Activated naive CD4-positive, alpha-beta T cell (primary cell): ENCODE data around the gene GDPD5.

Experiments
- DNase-seq, 4 experiments: peaks; one replicate each; lab custom pipeline; 2025; lab: John Stamatoyannopoulos, UW

Gene GDPD5

GRCh38 chr11:75558939-75559843 lies 33.5 kb upstream of the GDPD5 start:
- DNase-seq, result no peak

GRCh38 chr11:75557666-75558494 lies 32.1 kb upstream of the GDPD5 start:
- no peak for DNase-seq

DNA sequence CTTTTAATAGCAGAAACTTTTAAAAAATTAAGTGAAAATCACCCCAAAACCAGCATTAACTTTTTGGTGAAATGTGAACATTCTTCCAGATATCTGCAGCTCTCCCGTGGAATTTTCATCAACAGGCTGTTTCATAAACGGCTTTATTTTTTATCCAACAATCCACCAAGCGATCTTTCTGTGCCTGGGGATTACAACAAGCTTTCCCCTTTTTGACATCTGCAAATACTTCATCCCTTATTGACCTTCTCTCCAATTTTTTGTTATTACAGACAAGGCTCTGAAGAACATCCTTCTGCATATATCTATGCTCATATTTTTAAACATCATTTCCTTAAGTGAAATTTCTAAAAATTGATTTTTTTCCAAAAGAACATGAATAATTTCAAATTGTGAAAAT lies 30.5 kb upstream of the GDPD5 start:
- no peak for DNase-seq

DNA sequence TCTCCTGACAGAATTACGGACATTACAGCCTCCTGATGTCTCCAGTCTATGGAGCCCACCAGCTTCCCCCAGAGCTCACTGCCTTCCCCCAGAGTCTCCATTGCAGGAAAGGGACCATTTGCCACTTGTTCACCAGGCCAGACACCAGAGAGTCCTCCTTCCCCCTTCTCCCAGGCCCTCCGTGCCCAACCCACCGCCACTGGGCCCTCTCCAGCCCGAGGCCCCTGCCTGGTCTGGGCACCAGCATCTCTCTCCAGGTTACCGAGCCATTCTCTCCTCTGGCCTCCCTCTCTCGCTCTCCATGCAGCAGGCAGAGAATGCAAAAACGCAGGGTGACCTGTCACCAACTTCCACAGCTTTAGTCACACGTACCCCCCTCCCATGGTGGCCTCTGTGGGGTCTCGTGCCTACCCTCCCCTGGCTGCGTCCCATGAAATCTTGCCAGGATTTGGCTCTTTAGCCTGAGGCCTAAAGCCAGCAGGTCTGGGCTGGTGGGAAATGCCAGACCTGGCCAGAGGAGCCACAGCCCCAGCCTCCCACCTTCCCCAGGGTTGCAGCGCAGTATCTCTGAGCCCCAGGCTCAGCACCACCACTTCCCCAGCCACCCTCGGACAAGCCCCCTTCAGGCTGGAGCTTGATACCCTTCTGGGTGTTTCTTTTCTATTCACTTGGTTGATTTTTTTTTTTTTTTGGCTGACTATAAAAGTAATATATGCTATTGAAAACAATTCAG lies 29.5 kb upstream of the GDPD5 start:
- DNase-seq, result no peak

DNA sequence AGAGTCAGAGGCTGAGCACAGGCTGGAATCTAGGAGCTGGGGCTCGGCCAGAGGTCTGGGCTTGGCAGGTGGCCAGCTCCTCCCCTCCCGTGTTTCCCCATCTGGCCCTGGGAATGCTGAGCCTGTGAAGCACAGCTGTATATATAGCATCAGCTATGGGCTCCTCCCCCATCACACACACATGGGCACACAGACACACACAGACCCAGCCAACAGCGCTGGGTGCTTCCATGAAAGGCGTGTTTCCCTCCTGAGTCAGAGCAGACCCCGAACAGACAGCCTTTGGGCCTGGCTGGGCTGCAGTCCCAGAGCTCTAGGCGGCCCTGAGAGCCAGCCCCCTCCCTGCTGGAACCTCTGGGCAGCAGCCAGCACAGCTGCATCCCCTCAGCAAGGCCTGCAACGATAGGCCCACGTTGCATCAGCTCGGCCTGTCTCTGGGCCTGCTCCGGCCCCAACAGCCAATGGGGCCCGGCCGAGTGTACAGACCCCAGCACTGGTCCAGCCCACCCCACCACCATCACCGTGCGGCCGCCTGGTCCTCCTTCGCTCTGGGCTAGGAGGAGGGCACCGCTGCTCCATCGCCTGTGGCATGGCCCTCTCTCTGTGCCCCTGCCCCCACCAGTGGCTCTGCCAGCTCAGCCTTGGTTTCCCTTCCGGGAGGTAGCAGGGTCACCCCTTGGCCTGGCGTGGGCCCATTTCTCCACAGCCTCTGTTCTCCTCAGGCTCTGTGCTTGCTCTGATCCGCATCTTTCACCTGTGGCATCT lies 28.7 kb upstream of the GDPD5 start:
- DNase-seq, result no peak

GRCh38 chr11:75553889-75554257 lies 28.1 kb upstream of the GDPD5 start:
- no peak for DNase-seq

- no peak for DNase-seq
These were observed 27.4 kb upstream of the GDPD5 start for GRCh38 chr11:75553182-75553581.

DNA sequence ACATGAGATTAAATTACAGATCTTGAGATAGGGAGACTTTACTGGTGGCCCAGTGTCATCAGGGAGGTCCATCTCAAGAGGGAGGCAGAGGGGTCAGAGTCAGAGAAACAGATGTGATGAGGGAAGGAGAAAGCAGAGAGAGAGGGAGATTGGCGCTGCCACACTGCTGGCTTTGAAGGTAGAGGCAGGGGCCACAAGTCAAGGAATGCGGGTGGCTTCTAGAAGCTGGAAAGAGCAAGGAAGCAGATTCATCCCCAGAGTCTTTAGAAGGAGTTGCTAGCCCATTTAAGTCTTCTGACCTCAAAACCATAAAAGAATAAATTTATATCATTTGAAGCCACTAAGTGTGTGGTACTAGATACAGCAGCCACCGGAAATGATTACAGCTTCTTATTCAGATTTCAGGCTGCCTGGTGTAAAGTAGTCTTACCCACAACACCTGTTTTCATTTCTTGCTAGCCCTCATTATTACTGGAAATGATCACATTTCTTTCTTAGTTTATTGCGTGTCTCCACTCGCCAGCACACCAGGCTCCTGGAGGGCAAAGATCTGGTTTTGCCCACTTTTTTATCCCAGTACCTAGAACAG lies 23.7 kb upstream of the GDPD5 start:
- DNase-seq, result no peak

DNA sequence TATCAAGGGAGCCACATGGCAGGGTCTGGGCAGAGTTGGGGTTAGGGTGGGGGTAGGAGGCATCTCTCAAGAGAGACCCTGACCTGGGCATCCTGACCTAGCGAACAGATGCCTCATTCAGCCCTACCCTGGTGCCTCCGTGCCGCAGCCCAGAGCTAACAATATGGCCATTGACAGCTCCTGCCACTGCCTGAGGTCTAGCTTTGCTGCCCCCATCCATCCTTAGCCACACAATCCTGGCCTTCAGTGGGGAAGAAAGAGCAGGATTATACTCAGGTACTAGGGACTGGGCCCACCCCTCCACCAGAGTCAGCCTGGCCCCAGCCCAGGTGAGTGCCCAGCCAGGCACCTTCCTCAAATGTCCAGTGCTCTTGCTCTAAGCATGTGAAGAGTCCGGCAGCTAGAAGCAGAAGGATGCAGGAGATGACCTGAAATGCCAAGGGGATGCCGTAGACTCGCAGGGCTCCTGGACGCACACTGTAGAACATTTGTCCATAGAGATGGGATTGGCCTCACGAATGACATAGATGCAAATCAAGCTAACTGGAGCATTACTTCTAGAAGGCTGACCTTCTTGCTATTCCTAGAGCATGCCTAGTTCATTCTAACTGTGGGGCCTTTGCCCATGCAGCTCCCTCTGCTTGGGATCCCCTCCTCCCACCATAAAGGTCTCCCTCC lies 23.0 kb upstream of the GDPD5 start:
- DNase-seq, result no peak

DNA sequence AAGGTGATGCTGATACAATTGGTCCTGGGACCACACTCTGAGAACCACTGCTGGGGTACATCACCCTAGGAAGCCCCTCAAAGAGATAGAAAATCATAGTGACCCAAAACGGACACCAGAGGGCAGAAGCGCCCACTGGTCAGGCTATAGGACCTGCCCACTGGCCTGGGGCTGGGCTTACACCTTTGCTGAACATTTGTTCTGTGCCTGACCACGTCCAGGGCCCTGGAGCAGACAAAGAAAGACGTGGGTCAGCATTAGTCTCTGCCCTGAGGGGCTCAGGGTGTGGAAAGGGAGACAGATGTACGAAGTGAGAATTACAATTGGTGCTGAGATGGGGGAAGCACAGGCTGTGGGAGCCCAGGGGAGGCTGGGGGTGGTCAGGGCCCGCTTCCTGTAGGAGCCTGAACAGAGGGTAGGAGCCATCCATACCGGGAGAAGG lies 21.9 kb upstream of the GDPD5 start:
- DNase-seq, result no peak

GRCh38 chr11:75547177-75547576 lies 21.4 kb upstream of the GDPD5 start:
- DNase-seq, result no peak

DNA sequence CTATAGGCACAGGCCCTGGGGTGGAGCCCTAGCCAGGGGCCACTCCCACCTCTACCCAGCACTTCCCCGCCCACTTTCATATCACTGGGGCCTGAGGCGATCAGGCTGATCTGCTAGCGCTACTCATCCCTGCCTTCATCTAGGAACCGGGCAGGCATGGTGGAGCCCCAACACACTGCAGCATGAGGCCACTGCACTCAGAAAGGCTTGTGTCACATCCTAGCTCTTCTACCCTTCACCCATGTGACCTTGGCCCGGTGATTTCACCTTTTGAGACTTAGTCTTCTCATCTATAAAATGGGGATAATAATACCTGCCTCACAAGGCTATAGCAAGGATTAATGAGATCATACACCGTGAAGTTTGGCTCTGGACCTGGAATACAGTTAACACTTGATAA lies 18.1 kb upstream of the GDPD5 start:
- no peak for DNase-seq

GRCh38 chr11:75542088-75542438 lies 16.3 kb upstream of the GDPD5 start:
- DNase-seq, result no peak

- DNase-seq, result no peak
These were observed 15.7 kb upstream of the GDPD5 start for GRCh38 chr11:75541193-75542087.

- DNase-seq, result no peak
These were observed 14.0 kb upstream of the GDPD5 start for GRCh38 chr11:75539459-75540334.

DNA sequence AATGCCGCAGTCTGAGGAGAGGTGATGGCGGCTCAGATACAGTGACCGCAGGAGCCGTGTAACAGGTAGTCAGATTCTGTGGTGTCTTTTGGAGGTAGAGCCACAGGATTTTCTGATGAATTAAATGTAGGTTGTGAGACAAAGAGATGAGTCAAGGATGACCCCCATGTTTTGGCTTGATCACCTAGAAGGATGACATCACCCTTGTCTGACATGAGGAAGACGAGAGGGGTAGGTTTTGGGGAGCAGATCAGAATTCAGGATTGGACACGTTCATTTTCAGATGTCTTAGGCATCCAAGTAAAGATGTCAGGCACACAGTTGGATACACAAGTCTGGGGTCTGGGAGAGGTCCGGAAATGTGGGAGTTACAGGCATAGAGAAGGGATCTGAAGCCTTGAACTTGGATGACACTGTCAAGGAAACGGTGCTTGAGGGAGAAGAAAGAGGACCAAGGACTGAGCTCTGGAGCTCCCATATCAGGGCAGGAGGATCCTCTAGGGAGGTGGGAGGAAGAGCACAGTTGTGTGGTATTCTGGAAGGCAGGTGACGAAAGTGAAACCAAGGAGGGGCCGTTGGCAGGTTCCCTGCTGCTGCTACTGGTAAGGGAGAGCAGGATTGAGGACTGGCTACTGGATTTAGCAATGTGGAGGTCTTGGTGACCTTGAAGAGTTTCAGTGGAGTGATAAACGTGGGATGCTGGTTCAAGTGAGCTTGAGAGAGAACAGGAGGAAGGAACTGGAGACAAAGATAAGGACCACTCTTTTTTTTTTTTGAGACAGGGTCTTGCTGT lies 12.6 kb upstream of the GDPD5 start:
- no peak for DNase-seq

- no peak for DNase-seq
These were observed 12.0 kb upstream of the GDPD5 start for GRCh38 chr11:75537740-75538139.
